ENCODE data around the gene PIK3C3. TPM values are rescaled to one million over a fixed set of nuclear protein-coding genes. Genes with fewer than 3 reads are reported as not detected.

PIK3C3 gene
- total RNA-seq, 4 donors from 2014 or later = 24.3 to 39.1 (median 28.8) TPM

- DNase-seq (ENCODE audit: extremely low spot score) = no peak
- no peak overlapping the region for H3K4me3 ChIP-seq
- WGBS = 91% methylated on average over 4 of the region's 4 CpGs
- H3K4me1 ChIP-seq = no peaks in the 10 kb centered on the region
- no peaks in the 10 kb centered on the region for H3K9me3 ChIP-seq
- H3K36me3 ChIP-seq = peaks cover 11 to 49% (median 27%) of the 10 kb centered on the region in 4 donors
- no peak overlapping the region for H3K27ac ChIP-seq (replicated peaks in 1 of 4)
- TF ChIP-seq POLR2AphosphoS5 (IDR thresholded peaks at IDR 0.05) (no peak), CTCF (IDR thresholded peaks at IDR 0.05) (no peak), EP300 (IDR thresholded peaks at IDR 0.05) (no peak), POLR2A (IDR thresholded peaks at IDR 0.05; ENCODE audit: low read depth) (no peak)
- intact Hi-C loops (cut with DNase I) = no loop called here
- H3K27me3 ChIP-seq = no peaks in the 10 kb centered on the region
Observed at GRCh38 chr18:42082415-42083234, 127.6 kb downstream of the PIK3C3 start.

- TF ChIP-seq POLR2A (IDR thresholded peaks at IDR 0.05; ENCODE audit: low read depth) (no peak), CTCF (IDR thresholded peaks at IDR 0.05) (no peak)
- intact Hi-C loops (cut with DNase I) = no loop called here
- Histone ChIP-seq H3K27me3 (no peaks in the 10 kb centered on the region), H3K27ac (replicated peaks in 1 of 4) (no peak overlapping the region), H3K4me3 (no peak overlapping the region), H3K36me3 (peaks cover 5 to 21% (median 13%) of the 10 kb centered on the region in 4 donors), H3K4me1 (no peaks in the 10 kb centered on the region), H3K9me3 (no peaks in the 10 kb centered on the region)
- 90% methylated on average over 4 of the region's 4 CpGs for WGBS
- DNase-seq (ENCODE audit: extremely low spot score) = no peak
Observed at GRCh38 chr18:42086288-42086687, 131.3 kb downstream of the PIK3C3 start.

GRCh38 chr18:42087235-42087634 is 132.2 kb downstream of the PIK3C3 start:
- Histone ChIP-seq H3K36me3 (peaks cover under 1 to 13% (median 8%) of the 10 kb centered on the region in 4 donors), H3K4me1 (no peaks in the 10 kb centered on the region), H3K4me3 (no peak overlapping the region), H3K9me3 (no peaks in the 10 kb centered on the region), H3K27ac (replicated peaks in 1 of 4) (no peak overlapping the region), H3K27me3 (no peaks in the 10 kb centered on the region)
- TF ChIP-seq POLR2A (IDR thresholded peaks at IDR 0.05; ENCODE audit: low read depth) (no peak), EP300 (IDR thresholded peaks at IDR 0.05) (no peak), CTCF (IDR thresholded peaks at IDR 0.05) (no peak), POLR2AphosphoS5 (IDR thresholded peaks at IDR 0.05) (no peak)
- WGBS = 88% methylated on average over 7 of the region's 7 CpGs
- intact Hi-C loops (cut with DNase I) = no loop called here
- DNase-seq (ENCODE audit: extremely low spot score) = no peak

- no peaks in the 10 kb centered on the region for H3K9me3 ChIP-seq
- 91% methylated on average over 4 of the region's 4 CpGs for WGBS
- no peaks in the 10 kb centered on the region for H3K4me1 ChIP-seq
- no peak for DNase-seq (ENCODE audit: extremely low spot score)
- H3K27ac ChIP-seq (replicated peaks in 1 of 4) = no peak overlapping the region
- no peak for TF ChIP-seq CTCF (IDR thresholded peaks at IDR 0.05)
- no peak for TF ChIP-seq POLR2A (IDR thresholded peaks at IDR 0.05; ENCODE audit: low read depth)
- no peak for TF ChIP-seq POLR2AphosphoS5 (IDR thresholded peaks at IDR 0.05)
- TF ChIP-seq EP300 (IDR thresholded peaks at IDR 0.05) = no peak
- intact Hi-C loops (cut with DNase I) = no loop called here
- peaks cover 0 to 7% (median 3%) of the 10 kb centered on the region in 4 donors for H3K36me3 ChIP-seq
- no peaks in the 10 kb centered on the region for H3K27me3 ChIP-seq
- H3K4me3 ChIP-seq = no peak overlapping the region
Observed at GRCh38 chr18:42087876-42088275, 132.8 kb downstream of the PIK3C3 start.

Measured in esophagus muscularis mucosa (tissue), 4 donors.